OCI-LY3 (cell line): Measurements from ENCODE around the gene RNPEP.
A peak's percentile ranks its signal among the peaks of the same experiment; 100 is the strongest.

Experiments
- H2AFZ ChIP-seq: fragments of 200-600, 300-600 bp; shearing (Covaris generic); 2 replicates; pipeline ENCODE4 v1.6.0; 2014; ENCODE audit warnings: antibody characterized with exemption, low read depth, low read length
- H3K27ac ChIP-seq: fragments of 200-600, 300-600 bp; sonication (generic); 2 replicates; pipeline ENCODE4 v1.5.1; 2014; ENCODE audit warnings: mild to moderate bottlenecking, low read length, moderate library complexity, mixed read lengths
- H3K27me3 ChIP-seq: fragments of 200-600, 300-600 bp; sonication (generic); 2 replicates; pipeline ENCODE4 v1.6.1; 2014; ENCODE audit warnings: low read depth, low read length, mixed read lengths
- H3K36me3 ChIP-seq: fragments of 200-600, 300-600 bp; sonication (generic); replicated peaks from 2 replicates; pipeline ENCODE3; 2014; ENCODE audit warnings: low read depth, low read length, mixed read lengths
- H3K4me1 ChIP-seq: fragments of 300-600, 200-600 bp; sonication (generic); 2 replicates; pipeline ENCODE4 v1.6.1; 2014; ENCODE audit warnings: low read length, mixed read lengths
- H3K4me2 ChIP-seq: fragments of 200-600, 300-600 bp; sonication (generic); 2 replicates; pipeline ENCODE4 v1.6.1; 2014; ENCODE audit warnings: low read length, mixed read lengths
- H3K4me3 ChIP-seq: fragments of 300-600, 200-600 bp; sonication (generic); 2 replicates; pipeline ENCODE4 v1.5.1; 2014; ENCODE audit warnings: antibody characterized with exemption, mild to moderate bottlenecking, low read length, moderate library complexity
- H3K79me2 ChIP-seq: fragments of 300-600, 200-600 bp; shearing (Covaris generic); 2 replicates; pipeline ENCODE4 v1.6.1; 2014; ENCODE audit warnings: mild to moderate bottlenecking, low read length, mixed read lengths
- H3K9ac ChIP-seq: fragments of 300-600, 200-600 bp; shearing (Covaris generic); 2 replicates; pipeline ENCODE4 v1.6.0; 2014; ENCODE audit warnings: mild to moderate bottlenecking, low read length, moderate library complexity
- H3K9me3 ChIP-seq: fragments of 200-600, 300-600 bp; shearing (Covaris generic); 2 replicates; pipeline ENCODE4 v1.6.1; 2014; ENCODE audit warnings: low read length, mixed read lengths; ENCODE audit not compliant: insufficient read depth
- H4K20me1 ChIP-seq: fragments of 200-600, 300-600 bp; sonication (generic); 2 replicates; pipeline ENCODE4 v1.6.1; 2016; ENCODE audit warnings: low read length, mixed read lengths; ENCODE audit not compliant: insufficient read depth
- EZH2phosphoT487 ChIP-seq: fragments of 200-600 bp; shearing (Covaris generic); IDR thresholded peaks from 2 replicates; pipeline ENCODE4 v1.6.1; 2018; ENCODE audit warnings: antibody characterized with exemption, mixed run types, low read depth
- TF ChIP-seq, protein P1 (sequence below): fragments of 200-600, 300-600 bp; sonication (generic); IDR thresholded peaks from 2 replicates; pipeline ENCODE4 v1.5.1; 2014; ENCODE audit warnings: antibody characterized with exemption, low read length, low read depth

The RNPEP gene

DNA sequence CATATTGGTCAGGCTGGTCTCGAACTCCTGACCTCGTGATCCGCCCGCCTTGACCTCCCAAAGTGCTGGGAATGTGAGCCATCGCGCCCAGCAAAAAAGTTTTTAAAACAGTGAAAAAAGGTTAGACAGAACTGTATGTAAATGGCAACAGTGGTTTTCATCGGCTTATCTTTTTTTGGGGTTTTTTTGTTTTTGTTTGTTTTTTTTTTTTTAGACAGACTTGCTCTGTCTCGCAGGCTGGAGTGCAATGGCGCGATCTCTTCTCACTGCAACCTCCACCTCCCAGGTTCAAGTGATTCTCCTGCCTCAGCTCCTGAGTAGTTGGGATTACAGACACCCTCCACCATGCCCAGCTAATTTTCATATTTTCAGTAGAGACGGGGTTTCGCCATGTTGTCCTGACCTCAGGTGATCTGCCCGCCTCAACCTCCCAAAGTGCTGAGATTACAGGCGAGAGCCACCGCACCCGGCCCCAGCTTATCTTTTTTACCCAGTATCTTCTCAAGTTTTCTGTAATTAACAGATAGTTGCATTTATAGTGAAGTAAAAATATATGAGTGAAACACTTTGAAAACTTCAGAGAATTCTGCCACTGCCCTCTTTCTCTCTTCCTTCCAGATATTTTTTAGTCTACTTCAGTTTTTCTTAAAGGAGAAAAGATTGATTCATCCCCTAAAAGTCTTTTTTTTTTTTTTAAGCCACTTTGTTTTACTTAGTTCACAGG lies 14.1 kb upstream of the RNPEP start:
- Histone ChIP-seq H2AFZ (no peak overlapping the region), H4K20me1 (no peaks in the 10 kb centered on the region), H3K4me1 (peaks cover 8% of the 10 kb centered on the region), H3K4me3 (no peak overlapping the region), H3K79me2 (peaks cover 4% of the 10 kb centered on the region; the same call in 1 of the 2 replicates), H3K9ac (no peak overlapping the region), H3K9me3 (no peaks in the 10 kb centered on the region), H3K4me2 (no peak overlapping the region), H3K27me3 (no peaks in the 10 kb centered on the region), H3K27ac (no peak overlapping the region), H3K36me3 (peaks cover 53% of the 10 kb centered on the region)
- TF ChIP-seq EZH2phosphoT487 = no peak
- TF ChIP-seq, protein P1, sequence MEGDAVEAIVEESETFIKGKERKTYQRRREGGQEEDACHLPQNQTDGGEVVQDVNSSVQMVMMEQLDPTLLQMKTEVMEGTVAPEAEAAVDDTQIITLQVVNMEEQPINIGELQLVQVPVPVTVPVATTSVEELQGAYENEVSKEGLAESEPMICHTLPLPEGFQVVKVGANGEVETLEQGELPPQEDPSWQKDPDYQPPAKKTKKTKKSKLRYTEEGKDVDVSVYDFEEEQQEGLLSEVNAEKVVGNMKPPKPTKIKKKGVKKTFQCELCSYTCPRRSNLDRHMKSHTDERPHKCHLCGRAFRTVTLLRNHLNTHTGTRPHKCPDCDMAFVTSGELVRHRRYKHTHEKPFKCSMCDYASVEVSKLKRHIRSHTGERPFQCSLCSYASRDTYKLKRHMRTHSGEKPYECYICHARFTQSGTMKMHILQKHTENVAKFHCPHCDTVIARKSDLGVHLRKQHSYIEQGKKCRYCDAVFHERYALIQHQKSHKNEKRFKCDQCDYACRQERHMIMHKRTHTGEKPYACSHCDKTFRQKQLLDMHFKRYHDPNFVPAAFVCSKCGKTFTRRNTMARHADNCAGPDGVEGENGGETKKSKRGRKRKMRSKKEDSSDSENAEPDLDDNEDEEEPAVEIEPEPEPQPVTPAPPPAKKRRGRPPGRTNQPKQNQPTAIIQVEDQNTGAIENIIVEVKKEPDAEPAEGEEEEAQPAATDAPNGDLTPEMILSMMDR = no peak

DNA sequence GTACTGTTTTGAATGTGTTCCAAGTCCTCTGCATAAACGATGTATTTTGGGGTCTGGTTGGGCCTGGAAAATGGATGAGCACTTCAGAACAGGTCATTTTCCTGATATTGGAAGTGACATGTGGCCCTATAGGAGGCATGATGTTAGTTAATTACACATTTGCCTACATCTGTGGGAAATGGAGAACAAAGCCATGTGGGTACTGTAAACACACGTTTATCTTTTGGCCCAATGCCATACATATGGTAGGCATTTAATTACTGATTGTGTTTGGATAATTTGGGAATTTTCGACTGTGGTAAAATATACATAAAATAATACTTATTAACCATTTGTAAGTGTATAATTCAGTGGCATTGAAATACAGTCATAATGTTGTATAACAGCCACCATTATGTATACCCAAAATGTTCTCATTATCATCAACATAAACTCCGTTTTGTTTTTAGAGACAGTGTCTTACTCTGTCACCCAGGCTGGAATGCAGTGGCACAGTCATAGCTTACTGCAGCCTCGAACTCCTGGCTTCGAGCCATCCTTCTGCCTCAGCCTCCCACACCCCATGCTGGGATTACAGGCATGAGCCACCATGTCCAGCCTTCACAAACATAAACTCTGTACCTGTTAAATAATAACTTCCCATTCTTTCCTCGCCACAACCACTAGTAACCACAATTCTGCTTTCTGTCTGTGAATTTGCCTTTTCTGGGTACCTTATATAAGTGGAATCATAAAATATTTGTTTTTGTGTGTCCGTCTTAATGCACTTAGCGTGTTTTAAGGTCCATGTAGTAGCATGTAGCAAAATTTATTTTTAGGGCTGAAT lies 11.9 kb upstream of the RNPEP start:
- H3K27ac ChIP-seq = no peak overlapping the region
- no peaks in the 10 kb centered on the region for H4K20me1 ChIP-seq
- no peak overlapping the region for H3K9ac ChIP-seq
- no peaks in the 10 kb centered on the region for H3K9me3 ChIP-seq
- H3K4me1 ChIP-seq = peaks cover 8% of the 10 kb centered on the region
- TF ChIP-seq EZH2phosphoT487 = no peak
- TF ChIP-seq, protein P1 = no peak
- no peak overlapping the region for H2AFZ ChIP-seq
- H3K27me3 ChIP-seq = peaks cover 8% of the 10 kb centered on the region
- H3K4me2 ChIP-seq = no peak overlapping the region
- no peak overlapping the region for H3K4me3 ChIP-seq
- peaks cover 37% of the 10 kb centered on the region for H3K36me3 ChIP-seq
- H3K79me2 ChIP-seq = peaks cover 4% of the 10 kb centered on the region; the same call in 1 of the 2 replicates

DNA sequence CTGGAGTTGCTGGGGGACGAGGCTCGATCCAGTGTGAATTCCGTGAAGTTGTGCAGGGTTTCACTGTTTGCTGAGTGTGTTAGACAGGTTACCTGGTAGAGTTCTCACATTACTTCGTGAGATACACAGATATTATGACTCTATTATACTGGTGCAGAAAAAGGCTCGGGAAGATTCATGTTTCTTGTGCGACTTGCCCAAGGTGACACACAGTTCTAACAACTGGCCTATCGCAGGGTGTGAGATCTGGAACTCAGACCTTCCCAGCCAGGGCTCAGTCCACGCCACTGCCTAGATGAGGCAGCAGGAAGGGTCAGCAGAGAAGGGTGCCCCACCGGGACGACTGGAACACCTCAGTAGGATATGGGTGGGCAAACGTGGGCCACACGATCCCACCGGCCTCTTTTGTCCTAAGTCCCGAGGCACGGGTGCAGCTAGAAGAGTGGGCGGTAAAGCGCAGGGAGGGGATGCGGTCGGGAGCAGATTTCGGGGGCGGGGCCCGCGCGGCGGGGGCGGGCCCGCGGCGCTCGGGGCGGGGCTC lies 296 bp upstream of the RNPEP start:
- Histone ChIP-seq H3K79me2 (peaks cover 27% of the 10 kb centered on the region), H3K4me2 (peak overlapping the region; percentile 97), H3K27ac (no peak overlapping the region), H3K4me1 (peaks cover 11% of the 10 kb centered on the region), H3K4me3 (peak overlapping the region; percentile 87), H4K20me1 (no peaks in the 10 kb centered on the region), H3K36me3 (no peaks in the 10 kb centered on the region), H3K9ac (peak overlapping the region; percentile 83), H2AFZ (peak overlapping the region; percentile 82; the same call in 1 of the 2 replicates), H3K27me3 (no peaks in the 10 kb centered on the region; the same call in 1 of the 2 replicates), H3K9me3 (no peaks in the 10 kb centered on the region)
- TF ChIP-seq EZH2phosphoT487 = no peak
- TF ChIP-seq, protein P1 = no peak

DNA sequence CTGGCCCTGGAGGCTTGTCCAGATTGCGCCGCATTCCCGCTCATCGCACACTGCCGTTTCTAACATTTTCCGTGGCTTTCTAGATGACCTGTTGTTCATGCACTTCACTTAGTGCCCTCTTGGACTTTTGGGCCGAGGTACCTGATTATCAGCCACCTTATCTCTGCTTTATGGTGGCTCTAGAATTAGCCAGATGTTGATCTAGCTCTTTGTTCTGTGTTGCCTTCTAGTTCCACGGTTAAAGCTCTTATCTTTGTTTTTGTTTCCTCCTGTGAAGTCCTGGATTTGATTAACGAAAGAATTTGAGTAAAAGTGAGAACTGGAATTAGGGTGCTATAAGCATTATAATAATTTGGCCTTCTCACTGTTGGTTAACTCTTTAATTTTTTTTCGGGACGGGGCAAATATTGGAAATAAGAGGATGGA lies 945 bp downstream of the RNPEP start:
- peaks cover 27% of the 10 kb centered on the region for H3K79me2 ChIP-seq
- no peaks in the 10 kb centered on the region for H3K36me3 ChIP-seq
- H3K27me3 ChIP-seq = no peaks in the 10 kb centered on the region; the same call in 1 of the 2 replicates
- no peaks in the 10 kb centered on the region for H4K20me1 ChIP-seq
- 0 out of 2 replicates have a peak overlapping the region, but pooled peaks have one; percentile 2 for H3K27ac ChIP-seq
- peak overlapping the region; percentile 56; the same call in 1 of the 2 replicates for H2AFZ ChIP-seq
- H3K4me1 ChIP-seq = peaks cover 11% of the 10 kb centered on the region
- no peaks in the 10 kb centered on the region for H3K9me3 ChIP-seq
- peak overlapping the region; percentile 87 for H3K4me3 ChIP-seq
- H3K4me2 ChIP-seq = peak overlapping the region; percentile 97
- H3K9ac ChIP-seq = peak overlapping the region; percentile 83
- no peak for TF ChIP-seq EZH2phosphoT487
- TF ChIP-seq, protein P1 = no peak
